IMR-90 (cell line): ENCODE data around the gene RGS3. TPM values are rescaled to one million over a fixed set of nuclear protein-coding genes. Genes with fewer than 3 reads are reported as not detected.

Experiments
- ATAC-seq: fragments of 200-7000 bp; cut with Tn5 transposase; 2 replicates; pipeline ENCODE4 v1.9.1; 2020; ENCODE audit warnings: low read depth, mild to moderate bottlenecking, moderate library complexity
- BruUV-seq: library from RNA; stranded (reverse); fragments of 400-500 nt; replicated peaks from 2 replicates; lab custom pipeline; 2021; lab: Mats Ljungman, UMichigan
- CTCF ChIA-PET: fragments of 300-600 bp; formaldehyde crosslinking; extraction: SDS; loops from one replicate; lab custom pipeline; 2021; ENCODE audit warnings: antibody characterized with exemption; lab: Yijun Ruan, JAX
- POLR2A ChIA-PET: fragments of 300-600 bp; sonication (Branson Sonifier 250); formaldehyde crosslinking; loops from one replicate; lab custom pipeline; 2022; ENCODE audit warnings: antibody characterized with exemption; ENCODE audit not compliant: unreplicated experiment; lab: Charles Lee
- DNase-seq: peaks from one replicate; pipeline ENCODE4 v3.0.0; 2013
- H2AFZ ChIP-seq: replicated peaks from 2 replicates; pipeline ENCODE3; 2013; ENCODE audit warnings: low read length, mild to moderate bottlenecking; ENCODE audit not compliant: poor library complexity
- H2AK5ac ChIP-seq: 2 replicates; pipeline ENCODE4 v1.6.1; 2013; ENCODE audit warnings: low read depth, low read length, inconsistent platforms
- H2AK9ac ChIP-seq: replicated peaks from 2 replicates; pipeline ENCODE3; 2013; ENCODE audit warnings: mild to moderate bottlenecking, low read depth, low read length, moderate library complexity; ENCODE audit not compliant: poor library complexity
- H2BK120ac ChIP-seq: 2 replicates; pipeline ENCODE4 v1.6.1; 2013; ENCODE audit warnings: low read depth, low read length, inconsistent platforms
- H2BK15ac ChIP-seq: 3 replicates; pipeline ENCODE4 v1.6.1; 2013; ENCODE audit warnings: low read depth, low read length, inconsistent platforms
- H2BK20ac ChIP-seq: 2 replicates; pipeline ENCODE4 v1.6.1; 2013; ENCODE audit warnings: low read depth, mild to moderate bottlenecking, inconsistent platforms, low read length, moderate library complexity
- H2BK5ac ChIP-seq: 2 replicates; pipeline ENCODE4 v1.6.1; 2013; ENCODE audit warnings: mild to moderate bottlenecking, low read depth, low read length, inconsistent platforms; ENCODE audit not compliant: poor library complexity, severe bottlenecking
- H3K14ac ChIP-seq: replicated peaks from 2 replicates; pipeline ENCODE4 v1.6.1; 2013; ENCODE audit warnings: low read depth, low read length, inconsistent platforms
- H3K18ac ChIP-seq: 2 replicates; pipeline ENCODE4 v1.6.1; 2013; ENCODE audit warnings: low read depth, low read length, control low read depth
- H3K23ac ChIP-seq: 2 replicates; pipeline ENCODE4 v1.6.1; 2013; ENCODE audit warnings: low read depth, low read length, inconsistent platforms
- H3K27ac ChIP-seq: 2 replicates; pipeline ENCODE4 v1.5.1; 2013; ENCODE audit warnings: mild to moderate bottlenecking, control low read depth, low read length; ENCODE audit not compliant: insufficient read depth
- H3K27me3 ChIP-seq: 2 replicates; pipeline ENCODE4 v1.6.1; 2013; ENCODE audit warnings: low read length; ENCODE audit not compliant: control insufficient read depth, insufficient read depth
- H3K36me3 ChIP-seq: 2 replicates; pipeline ENCODE4 v1.6.1; 2013; ENCODE audit warnings: low read length, mixed read lengths; ENCODE audit not compliant: control insufficient read depth, insufficient read depth
- H3K4ac ChIP-seq: 2 replicates; pipeline ENCODE4 v1.6.1; 2013; ENCODE audit warnings: low read depth, low read length, inconsistent platforms
- H3K4me1 ChIP-seq: 2 replicates; pipeline ENCODE4 v1.6.1; 2013; ENCODE audit warnings: low read length, mixed read lengths; ENCODE audit not compliant: control insufficient read depth, insufficient read depth
- H3K4me2 ChIP-seq: 2 replicates; pipeline ENCODE4 v1.6.1; 2013; ENCODE audit warnings: low read depth, mild to moderate bottlenecking, control low read depth, low read length, moderate library complexity
- H3K4me3 ChIP-seq: 2 replicates; pipeline ENCODE4 v1.5.1; 2013; ENCODE audit warnings: low read depth, mild to moderate bottlenecking, control low read depth, low read length, moderate library complexity; ENCODE audit not compliant: insufficient read depth
- H3K56ac ChIP-seq: 2 replicates; pipeline ENCODE4 v1.6.1; 2013; ENCODE audit warnings: low read length, inconsistent platforms; ENCODE audit not compliant: insufficient read depth; ENCODE audit errors: extremely low read depth
- H3K79me1 ChIP-seq, 2 experiments: 2 replicates each; pipeline ENCODE4 v1.6.1; 2013; ENCODE audit warnings: low read length in 2 of 2, inconsistent platforms in 1 of 2, low read depth in 1 of 2
- H3K9ac ChIP-seq: 2 replicates; pipeline ENCODE4 v1.6.1; 2013; ENCODE audit warnings: low read depth, low read length, control low read depth
- H3K9me1 ChIP-seq: 2 replicates; pipeline ENCODE4 v1.6.1; 2013; ENCODE audit warnings: low read length, inconsistent platforms; ENCODE audit not compliant: insufficient read depth
- H3K9me3 ChIP-seq: 2 replicates; pipeline ENCODE4 v1.6.1; 2013; ENCODE audit warnings: low read length; ENCODE audit not compliant: control insufficient read depth, insufficient read depth
- H4K20me1 ChIP-seq: 2 replicates; pipeline ENCODE4 v1.6.1; 2013; ENCODE audit warnings: low read length, inconsistent platforms; ENCODE audit not compliant: insufficient read depth
- H4K5ac ChIP-seq: 2 replicates; pipeline ENCODE4 v1.6.1; 2013; ENCODE audit warnings: mild to moderate bottlenecking, low read depth, low read length, control low read depth
- H4K8ac ChIP-seq, 2 experiments: 2 replicates each; pipeline ENCODE4 v1.6.1; 2013; ENCODE audit warnings: low read depth in 2 of 2, low read length in 2 of 2, control low read depth in 1 of 2, inconsistent platforms in 1 of 2
- H4K91ac ChIP-seq: 2 replicates; pipeline ENCODE4 v1.6.1; 2013; ENCODE audit warnings: low read depth, low read length, inconsistent platforms; ENCODE audit not compliant: insufficient read depth
- CEBPB ChIP-seq: IDR thresholded peaks from 2 replicates; pipeline ENCODE4 v1.6.1; 2012; ENCODE audit warnings: low read depth, low read length, improper control_type of control experiment
- CHD1 ChIP-seq: IDR thresholded peaks from 2 replicates; pipeline ENCODE4 v1.6.1; 2012; ENCODE audit warnings: low read depth, low read length, improper control_type of control experiment
- MAFK ChIP-seq: IDR thresholded peaks from 2 replicates; pipeline ENCODE4 v1.6.1; 2012; ENCODE audit warnings: low read depth, low read length, improper control_type of control experiment
- MAZ ChIP-seq: IDR thresholded peaks from 2 replicates; pipeline ENCODE4 v1.6.1; 2012; ENCODE audit warnings: low read depth, mild to moderate bottlenecking, low read length, improper control_type of control experiment, moderate library complexity, borderline replicate concordance
- POLR2A ChIP-seq: IDR thresholded peaks from 2 replicates; pipeline ENCODE4 v1.6.1; 2012; ENCODE audit warnings: mild to moderate bottlenecking, low read depth, low read length
- SMC3 ChIP-seq: fragments of 150-350 bp; IDR thresholded peaks from 2 replicates; pipeline ENCODE4 v1.6.1; 2016; ENCODE audit warnings: low read depth, mild to moderate bottlenecking, antibody characterized with exemption, low read length, moderate library complexity
- WGBS, 2 experiments: methylation state at CpG; one replicate each; pipeline versions ENCODE4 v1.1.5 to v1.1.7; 2013; ENCODE audit warnings: missing lambda C conversion rate in 2 of 2; ENCODE audit not compliant: insufficient read length in 1 of 2; ENCODE audit errors: extremely low coverage in 2 of 2; 5-methylcytosine and 5-hydroxymethylcytosine counted together
- dilution Hi-C: fragments of 300-500 bp; cut with HindIII; formaldehyde crosslinking; loops from one replicate; pipeline ENCODE4 v1.14.3; 2018; ENCODE audit warnings: low sequenced_read_pairs; ENCODE audit not compliant: unreplicated experiment
- in situ Hi-C: fragments of 300-500 bp; cut with MboI; formaldehyde crosslinking; loops from 3 replicates; pipeline ENCODE4 v1.14.3; 2019; ENCODE audit warnings: low sequenced_read_pairs, inconsistent platforms, mixed read lengths
- intact Hi-C: fragments of 100-400 bp; cut with micrococcal nuclease; formaldehyde crosslinking; loops from 2 replicates; pipeline ENCODE4 v1.10.0; 2022
- polyA plus RNA-seq, 3 experiments: library from polyadenylated mRNA; depleted of rRNA; stranded (reverse); fragments of >200 nt; gene quantifications; 2 replicates each; pipeline ENCODE4 v1.2.3, GENCODE V29; 2012; ENCODE audit warnings: low replicate concordance in 1 of 3
- total RNA-seq: library from RNA; depleted of rRNA; stranded (reverse); fragments of >200 nt; gene quantifications from 2 replicates; pipeline ENCODE4 v1.2.3, GENCODE V29; 2012; rRNA removed

RGS3 gene
- total and polyA plus RNA-seq, 2 of the 4 experiments (the other 2 are of a cell fraction): 51.8 to 65.6 TPM

DNA sequence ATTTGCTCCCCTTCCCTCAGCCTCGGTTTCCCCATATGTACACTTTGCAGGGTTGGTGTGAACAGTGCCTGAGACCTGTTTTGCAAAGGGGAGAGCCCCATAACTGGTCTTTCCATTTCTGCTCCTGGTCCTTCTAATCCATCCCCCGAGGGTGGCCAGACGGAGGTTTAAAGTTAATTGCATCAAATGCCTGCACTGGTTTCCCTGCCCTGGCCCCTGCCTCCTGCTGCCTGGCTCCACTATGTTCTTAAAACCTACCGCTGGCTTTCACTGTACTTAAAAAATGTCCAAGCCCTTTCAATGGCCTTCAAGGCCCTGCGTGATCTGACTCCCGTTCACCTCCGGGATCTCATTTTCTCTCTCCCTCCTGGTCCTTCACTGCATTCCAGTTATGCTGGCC is 183.0 kb downstream of the RGS3 start:
- CTCF ChIA-PET: no interaction called here
- peaks cover 11% of the 10 kb centered on the region for H3K4me1 ChIP-seq

More for the DNA sequence above, 183.0 kb downstream of the RGS3 start:
- Histone ChIP-seq H3K23ac (no peak overlapping the region), H4K91ac (no peak overlapping the region), H3K4ac (no peak overlapping the region), H4K5ac (no peak overlapping the region), H3K56ac (no peak overlapping the region), H3K9me3 (no peaks in the 10 kb centered on the region), H4K20me1 (no peaks in the 10 kb centered on the region), H3K27ac (no peak overlapping the region), H2AK5ac (no peak overlapping the region), H3K9me1 (peaks cover 20% of the 10 kb centered on the region), H3K4me3 (no peak overlapping the region), H2AK9ac (no peak overlapping the region), H3K18ac (no peak overlapping the region), H2BK120ac (no peak overlapping the region), H3K9ac (no peak overlapping the region), H3K79me1 (0 out of 4 replicates have a peak, but pooled peaks cover 0 to 3% of the 10 kb centered on the region in 2 experiments), H2AFZ (no peak overlapping the region), H3K4me2 (no peak overlapping the region), H4K8ac (no peak overlapping the region), H3K36me3 (no peaks in the 10 kb centered on the region), H2BK15ac (no peak overlapping the region), H2BK20ac (no peak overlapping the region), H3K14ac (no peak overlapping the region), H2BK5ac (no peak overlapping the region), H3K27me3 (no peaks in the 10 kb centered on the region)
- BruUV-seq: no TSS peak
- TF ChIP-seq MAFK: no peak
- no peak for TF ChIP-seq SMC3
- no peak for TF ChIP-seq CHD1
- no peak for TF ChIP-seq CEBPB
- TF ChIP-seq MAZ: no peak
- TF ChIP-seq POLR2A: no peak
- in situ Hi-C loops: no loop called here
- intact Hi-C loops: no loop called here
- dilution Hi-C loops: no loop called here
- no peak for ATAC-seq
- 91% methylated on average over 6 of the region's 7 CpGs; no CpG with 5 or more reads in 1 of the 2 experiments for WGBS, 2 experiments
- POLR2A ChIA-PET: no interaction called here
- DNase-seq: no peak

Other genes starting within 250 kb of the RGS3 start
- gene FKBP15, start 242.4 kb upstream of the RGS3 start, total RNA-seq: 25.5 and 25.6 TPM in 2 replicates
- gene FKBP15, start 242.4 kb upstream of the RGS3 start, polyA plus RNA-seq (2012; rRNA removed): 20.1 and 20.4 TPM in 2 replicates
- gene SLC31A1, start 242.2 kb upstream of the RGS3 start, total RNA-seq: 23.3 and 27.5 TPM in 2 replicates
- 16.4 and 17.9 TPM in 2 replicates for gene SLC31A1, start 242.2 kb upstream of the RGS3 start, polyA plus RNA-seq (2012; rRNA removed)
- gene CDC26, start 188.2 kb upstream of the RGS3 start, total RNA-seq: 16.5 and 49.2 TPM in 2 replicates
- 27.4 and 32.7 TPM in 2 replicates for gene CDC26, start 188.2 kb upstream of the RGS3 start, polyA plus RNA-seq (2012; rRNA removed)
- 32.5 and 38.0 TPM in 2 replicates for gene PRPF4, start 188.1 kb upstream of the RGS3 start, total RNA-seq
- 20.7 and 21.4 TPM in 2 replicates for gene PRPF4, start 188.1 kb upstream of the RGS3 start, polyA plus RNA-seq (2012; rRNA removed)
- gene RNF183, start 160.4 kb upstream of the RGS3 start, total RNA-seq: not detected in 2 replicates
- not detected in 2 replicates for gene RNF183, start 160.4 kb upstream of the RGS3 start, polyA plus RNA-seq (2012; rRNA removed)
- 0.28 and 0.36 TPM in 2 replicates for gene WDR31, start 123.5 kb upstream of the RGS3 start, total RNA-seq
- 0.19 and 0.29 TPM in 2 replicates for gene WDR31, start 123.5 kb upstream of the RGS3 start, polyA plus RNA-seq (2012; rRNA removed)
- not detected in 2 replicates for gene BSPRY, start 114.2 kb upstream of the RGS3 start, total RNA-seq
- not detected in 2 replicates for gene BSPRY, start 114.2 kb upstream of the RGS3 start, polyA plus RNA-seq (2012; rRNA removed)
- gene HDHD3, start 86.7 kb upstream of the RGS3 start, total RNA-seq: 6.9 and 7.0 TPM in 2 replicates
- 8.6 and 9.4 TPM in 2 replicates for gene HDHD3, start 86.7 kb upstream of the RGS3 start, polyA plus RNA-seq (2012; rRNA removed)
- 10.3 and 11.1 TPM in 2 replicates for gene ALAD, start 62.4 kb upstream of the RGS3 start, total RNA-seq
- 14.9 and 15.6 TPM in 2 replicates for gene ALAD, start 62.4 kb upstream of the RGS3 start, polyA plus RNA-seq (2012; rRNA removed)
- gene POLE3, start 53.1 kb upstream of the RGS3 start, total RNA-seq: 43.0 and 48.3 TPM in 2 replicates
- 33.4 and 34.8 TPM in 2 replicates for gene POLE3, start 53.1 kb upstream of the RGS3 start, polyA plus RNA-seq (2012; rRNA removed)
- gene C9orf43, start 53.0 kb upstream of the RGS3 start, total RNA-seq: 0.28 and 0.36 TPM in 2 replicates
- 0.24 and 0.46 TPM in 2 replicates for gene C9orf43, start 53.0 kb upstream of the RGS3 start, polyA plus RNA-seq (2012; rRNA removed)